ENCODE results near the gene KIRREL2. TPM values are rescaled to one million over a fixed set of nuclear protein-coding genes. Genes with fewer than 3 reads are reported as not detected.
A peak's percentile ranks its signal among the peaks of the same experiment; 100 is the strongest.

The KIRREL2 gene
- total and polyA plus RNA-seq, 2 experiments from 2014 or later: 3.6 to 9.9 TPM

- Histone ChIP-seq H3K4me1 (ENCODE audit: insufficient read depth) (0 out of 2 replicates have a peak, but pooled peaks cover 2% of the 10 kb centered on the region), H3K4me3 (no peak overlapping the region), H3F3A (replicated peaks; ENCODE audit: low read depth) (peaks cover 4% of the 10 kb centered on the region; the same call in 1 of the 2 replicates), H3K79me2 (replicated peaks; ENCODE audit: insufficient read depth) (no peaks in the 10 kb centered on the region), H3K4me2 (no peak overlapping the region), H3K27me3 (ENCODE audit: insufficient read depth) (no peaks in the 10 kb centered on the region), H3K9me2 (ENCODE audit: insufficient read depth) (no peaks in the 10 kb centered on the region), H3K27ac (ENCODE audit: low read depth) (no peak overlapping the region), H4K20me1 (replicated peaks; ENCODE audit: insufficient read depth) (no peaks in the 10 kb centered on the region), H2AFZ (peak overlapping the region; percentile 76), H3K36me3 (ENCODE audit: insufficient read depth) (no peaks in the 10 kb centered on the region)
- Mint-ChIP-seq H3K27ac (no peak overlapping the region), H3K4me1 (peaks cover 6% of the 10 kb centered on the region), H3K9me3 (no peaks in the 10 kb centered on the region; the same call in 2 of the 3 replicates), H3K27me3 (ENCODE audit: insufficient read depth, low read depth, poor library complexity) (peaks cover 9% of the 10 kb centered on the region), H3K36me3 (ENCODE audit: low read depth) (no peaks in the 10 kb centered on the region), H3K4me3 (no peak overlapping the region)
- DNase-seq (ENCODE audit: low spot score) (no peak), ATAC-seq (no peak)
- TF ChIP-seq, protein P1, sequence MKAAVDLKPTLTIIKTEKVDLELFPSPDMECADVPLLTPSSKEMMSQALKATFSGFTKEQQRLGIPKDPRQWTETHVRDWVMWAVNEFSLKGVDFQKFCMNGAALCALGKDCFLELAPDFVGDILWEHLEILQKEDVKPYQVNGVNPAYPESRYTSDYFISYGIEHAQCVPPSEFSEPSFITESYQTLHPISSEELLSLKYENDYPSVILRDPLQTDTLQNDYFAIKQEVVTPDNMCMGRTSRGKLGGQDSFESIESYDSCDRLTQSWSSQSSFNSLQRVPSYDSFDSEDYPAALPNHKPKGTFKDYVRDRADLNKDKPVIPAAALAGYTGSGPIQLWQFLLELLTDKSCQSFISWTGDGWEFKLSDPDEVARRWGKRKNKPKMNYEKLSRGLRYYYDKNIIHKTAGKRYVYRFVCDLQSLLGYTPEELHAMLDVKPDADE (IDR thresholded peaks at IDR 0.05): no peak
- TF ChIP-seq EZH2 (IDR thresholded peaks at IDR 0.05; ENCODE audit: low read depth, unreplicated experiment): no peak
These were observed 45.1 kb upstream of the KIRREL2 start for GRCh38 chr19:35811317-35812219.

- ATAC-seq: peak; percentile 53
- Histone ChIP-seq H3K36me3 (ENCODE audit: insufficient read depth) (no peaks in the 10 kb centered on the region), H3F3A (replicated peaks; ENCODE audit: low read depth) (peaks cover 4% of the 10 kb centered on the region; the same call in 1 of the 2 replicates), H2AFZ (peak within 1 kb of the TSS; percentile 76), H3K4me1 (ENCODE audit: insufficient read depth) (0 out of 2 replicates have a peak, but pooled peaks cover 4% of the 10 kb centered on the region), H3K4me3 (no peak within 1 kb of the TSS), H4K20me1 (replicated peaks; ENCODE audit: insufficient read depth) (no peaks in the 10 kb centered on the region), H3K27me3 (ENCODE audit: insufficient read depth) (no peaks in the 10 kb centered on the region), H3K79me2 (replicated peaks; ENCODE audit: insufficient read depth) (no peaks in the 10 kb centered on the region), H3K4me2 (no peak within 1 kb of the TSS), H3K27ac (ENCODE audit: low read depth) (no peak within 1 kb of the TSS), H3K9me2 (ENCODE audit: insufficient read depth) (no peaks in the 10 kb centered on the region)
- H3K4me1 Mint-ChIP-seq: peaks cover 8% of the 10 kb centered on the region
- no peak within 1 kb of the TSS for H3K4me3 Mint-ChIP-seq
- H3K27me3 Mint-ChIP-seq (ENCODE audit: insufficient read depth, low read depth, poor library complexity): peaks cover 10% of the 10 kb centered on the region
- peak in 1 of 2 experiments; percentile 48; a peak in 2 of 4 replicates for TF ChIP-seq CTCF (conservative IDR thresholded peaks at IDR 0.05; ENCODE audit: low read depth in 2 of 2)
- TF ChIP-seq EZH2 (IDR thresholded peaks at IDR 0.05; ENCODE audit: low read depth, unreplicated experiment): no peak
- no peak for TF ChIP-seq ZNF462 (CRISPR knock-in tag; IDR thresholded peaks at IDR 0.05)
- DNase-seq (ENCODE audit: low spot score): no peak
- no peak within 1 kb of the TSS for H3K27ac Mint-ChIP-seq
- H3K36me3 Mint-ChIP-seq (ENCODE audit: low read depth): no peaks in the 10 kb centered on the region
- H3K9me3 Mint-ChIP-seq: no peaks in the 10 kb centered on the region; the same call in 2 of the 3 replicates
These were observed 44.3 kb upstream of the KIRREL2 start, which contains the start of gene PRODH2 for GRCh38 chr19:35812220-35813042. Gene PRODH2 (minus strand): TSS chr19:35812845. CDS start chr19:35812805, 40 bp downstream.
